K562 (cell line): Measurements from ENCODE around the gene SBF1. TPM values are rescaled to one million over a fixed set of nuclear protein-coding genes. Genes with fewer than 3 reads are reported as not detected.
A peak's percentile ranks its signal among the peaks of the same experiment; 100 is the strongest.

Source experiments
- ATAC-seq: fragments of 200-7000 bp; cut with Tn5 transposase; 3 replicates; pipeline ENCODE4 v1.9.1; 2020; ENCODE audit warnings: moderate library complexity
- BruUV-seq: library from RNA; stranded (reverse); fragments of 400-500 nt; replicated peaks from 2 replicates; lab custom pipeline; 2021; lab: Mats Ljungman, UMichigan
- CTCF ChIA-PET: fragments of 300-600 bp; formaldehyde crosslinking; extraction: SDS; loops from one replicate; lab custom pipeline; 2021; ENCODE audit warnings: low intra/inter-chr PET ratio; lab: Yijun Ruan, JAX
- POLR2A ChIA-PET: fragments of 300-600, 350-650 bp; sonication (Branson Sonifier 250); formaldehyde crosslinking; extraction: SDS; loops from one replicate; lab custom pipeline; 2021; ENCODE audit warnings: antibody characterized with exemption, inconsistent platforms; lab: Yijun Ruan, JAX
- DNase-seq, 4 experiments: peaks; one replicate each; pipeline versions ENCODE4 v3.0.0 to v3.0.0-alpha.2; 2011 to 2018; ENCODE audit warnings: low spot score in 3 of 4, mixed read lengths in 3 of 4; ENCODE audit errors: extremely low read depth in 1 of 4
- FAIRE-seq: peaks from 2 replicates; lab custom pipeline; 2011; peaks lifted over from hg19 to GRCh38; lab: Jason Lieb, UNC
- H2AFZ ChIP-seq: 2 replicates; pipeline ENCODE4 v1.6.0; 2011; ENCODE audit warnings: low read depth, low read length, control low read depth, inconsistent platforms
- H3K27ac ChIP-seq: fragments of 200-600 bp; 3 replicates; pipeline ENCODE4 v1.8.0; 2011; ENCODE audit warnings: low read depth, mild to moderate bottlenecking, control low read depth, inconsistent platforms, low read length, moderate library complexity, mixed read lengths; ENCODE audit errors: extremely low read depth
- H3K27me3 ChIP-seq, 2 experiments: fragments of 300-600 bp in 1 of 2; 2 replicates in 1 of 2; 3 replicates in 1 of 2; pipeline versions ENCODE4 v1.6.0 to v1.8.0; 2011; ENCODE audit warnings: inconsistent platforms in 2 of 2, low read length in 2 of 2, mild to moderate bottlenecking in 1 of 2, mixed read lengths in 1 of 2, moderate library complexity in 1 of 2; ENCODE audit not compliant: control insufficient read depth in 2 of 2, insufficient read depth in 2 of 2
- H3K36me3 ChIP-seq: fragments of 300-600 bp; 3 replicates; pipeline ENCODE4 v1.8.0; 2011; ENCODE audit warnings: mild to moderate bottlenecking, low read length, inconsistent platforms; ENCODE audit not compliant: control insufficient read depth, insufficient read depth
- H3K4me1 ChIP-seq, 2 experiments: fragments of 200-600 bp in 1 of 2; replicated peaks in 1 of 2; 2 replicates in 1 of 2; 3 replicates in 1 of 2; pipeline versions ENCODE4 v1.5.1 to v1.8.0; 2011; ENCODE audit warnings: inconsistent platforms in 2 of 2, low read length in 2 of 2, mild to moderate bottlenecking in 1 of 2, mixed read lengths in 1 of 2, moderate library complexity in 1 of 2; ENCODE audit not compliant: control insufficient read depth in 2 of 2, insufficient read depth in 2 of 2
- H3K4me2 ChIP-seq: 2 replicates; pipeline ENCODE4 v1.6.1; 2011; ENCODE audit warnings: low read length, control low read depth, inconsistent platforms, mixed read lengths; ENCODE audit not compliant: insufficient read depth
- H3K4me3 ChIP-seq: fragments of 200-600 bp; sonication (generic), shearing (Covaris generic); 2 replicates; pipeline ENCODE4 v1.5.1; 2016; ENCODE audit warnings: control low read depth, inconsistent platforms
- H3K79me2 ChIP-seq: fragments of 200-600 bp; 3 replicates; pipeline ENCODE4 v1.8.0; 2011; ENCODE audit warnings: low read length, inconsistent platforms; ENCODE audit not compliant: control insufficient read depth, insufficient read depth
- H3K9ac ChIP-seq, 2 experiments: 2 replicates each; pipeline versions ENCODE4 v1.6.0 to v1.6.1; 2011; ENCODE audit warnings: low read depth in 2 of 2, low read length in 2 of 2, control low read depth in 1 of 2, inconsistent platforms in 1 of 2, mild to moderate bottlenecking in 1 of 2, mixed read lengths in 1 of 2; ENCODE audit not compliant: insufficient read depth in 1 of 2
- H3K9me1 ChIP-seq: one replicate; pipeline ENCODE4 v1.6.0; 2011; ENCODE audit warnings: inconsistent platforms, mild to moderate bottlenecking, low read length, moderate library complexity; ENCODE audit not compliant: control insufficient read depth, insufficient read depth
- H3K9me3 ChIP-seq: replicated peaks from 2 replicates; pipeline ENCODE4 v1.5.1; 2011; ENCODE audit warnings: low read depth, low read length, inconsistent platforms; ENCODE audit not compliant: control insufficient read depth, insufficient read depth
- H4K20me1 ChIP-seq: replicated peaks from 2 replicates; pipeline ENCODE4 v1.6.1; 2011; ENCODE audit warnings: low read length, inconsistent platforms, mixed read lengths; ENCODE audit not compliant: control insufficient read depth, insufficient read depth
- ATF1 ChIP-seq, 2 experiments: fragments of 450-650 bp in 1 of 2; IDR thresholded peaks; 2 replicates each; pipeline ENCODE4 v1.6.1; 2016; ENCODE audit warnings: missing compliant biosample characterization in 1 of 2, missing genetic modification characterization in 1 of 2
- GABPB2 ChIP-seq: fragments of 250-450 bp; sonication (Bioruptor Pico); conservative IDR thresholded peaks from 2 replicates; pipeline ENCODE4 v1.5.1; 2021; ENCODE audit warnings: mild to moderate bottlenecking
- HMG20A ChIP-seq: fragments of 450-650 bp; formaldehyde crosslinking; conservative IDR thresholded peaks from 2 replicates; pipeline ENCODE4 v1.4.0; 2020; ENCODE audit warnings: mild to moderate bottlenecking, mixed read lengths
- KAT8 ChIP-seq: fragments of 450-650 bp; IDR thresholded peaks from 2 replicates; pipeline ENCODE4 v1.6.1; 2016; ENCODE audit warnings: low read depth, mild to moderate bottlenecking
- POLR2G ChIP-seq: fragments of 200-400 bp; formaldehyde crosslinking; IDR thresholded peaks from 2 replicates; pipeline ENCODE4 v1.6.1; 2017; ENCODE audit warnings: low read depth, mild to moderate bottlenecking, antibody characterized with exemption, low read length, moderate library complexity
- SNRNP70 ChIP-seq: fragments of 200-400 bp; formaldehyde crosslinking; optimal IDR thresholded peaks from 2 replicates; pipeline ENCODE3; 2017; ENCODE audit warnings: low read depth, low read length
- ZBTB1 ChIP-seq: sonication (generic); formaldehyde crosslinking; IDR thresholded peaks from 2 replicates; pipeline ENCODE4 v1.8.1; 2023; ENCODE audit warnings: missing genetic modification reagents, low read depth, mild to moderate bottlenecking, borderline replicate concordance
- ZBTB2 ChIP-seq: fragments of 450-650 bp; IDR thresholded peaks from 2 replicates; pipeline ENCODE4 v1.6.1; 2016; ENCODE audit warnings: antibody characterized with exemption
- ZNF134 ChIP-seq: fragments of 250-450 bp; sonication (Bioruptor Pico); conservative IDR thresholded peaks from 2 replicates; pipeline ENCODE4 v1.4.0; 2020
- WGBS: fragments of 100-300 bp; shearing (Covaris generic); methylation state at CpG from one replicate; pipeline ENCODE4 v1.1.6; 2016; ENCODE audit warnings: low coverage, mixed read lengths; ENCODE audit not compliant: insufficient coverage; ENCODE audit errors: missing lambda C conversion rate; 5-methylcytosine and 5-hydroxymethylcytosine counted together
- in situ Hi-C: fragments of 300-500 bp; cut with MboI; formaldehyde crosslinking; loops from 4 replicates; pipeline ENCODE4 v1.15.0; 2018; ENCODE audit warnings: inconsistent platforms, mixed read lengths
- intact Hi-C: fragments of 100-400 bp; cut with micrococcal nuclease; formaldehyde crosslinking; loops from 2 replicates; pipeline ENCODE4 v1.14.2; 2022
- polyA plus RNA-seq, 8 experiments: library from polyadenylated mRNA; depleted of rRNA in 4 of 8; stranded (reverse) in 5 of 8; unstranded in 3 of 8; fragments of >200 nt; fragmentation: Nextera tagmentation in 2 of 8; fragmentation: Illumina TruSeq in 1 of 8; extraction: Ambion mirVana in 2 of 8; extraction: Trizol in 1 of 8; gene quantifications; 2 replicates each; pipeline versions ENCODE4 v1.2.1 to v1.2.3, GENCODE V29; 2011 to 2014; ENCODE audit warnings: inconsistent platforms in 1 of 8, missing spikeins in 1 of 8
- total RNA-seq, 7 experiments: library from RNA; depleted of rRNA in 6 of 7; stranded (reverse); fragments of >200 nt in 6 of 7; fragmentation: Illumina TruSeq in 2 of 7; extraction: Trizol in 2 of 7; gene quantifications; 2 replicates each; pipeline versions ENCODE4 v1.2.1 to v1.2.3, GENCODE V29; 2011 to 2021; ENCODE audit warnings: low replicate concordance in 1 of 7

SBF1 gene
- total and polyA plus RNA-seq, 9 of the 15 experiments (the other 6 are each of a cell fraction or from before 2014, with no cell fraction given) = 0.44 to 50.4 (median 11.4) TPM

GRCh38 chr22:50439871-50440331 is 34.9 kb downstream of the SBF1 start:
- H3K4me2 ChIP-seq = no peak overlapping the region
- peak; percentile 21; the same call in 1 of the 2 replicates for TF ChIP-seq POLR2G
- no peak for TF ChIP-seq ZNF134 (CRISPR knock-in tag)
- peaks cover 0 to 18% of the 10 kb centered on the region in 2 experiments; a peak in 2 of 5 replicates for H3K4me1 ChIP-seq
- CTCF ChIA-PET = no interaction called here
- H3K36me3 ChIP-seq = peaks cover 65% of the 10 kb centered on the region; the same call in 1 of the 3 replicates
- H3K4me3 ChIP-seq = no peak overlapping the region
- BruUV-seq = no TSS peak
- 100% methylated on average over 2 of the region's 10 CpGs for WGBS
- no peaks in the 10 kb centered on the region for H3K79me2 ChIP-seq
- POLR2A ChIA-PET = interaction anchor here (1.7 kb wide), 1 partner anchor 11 kb away, joined by 5 read pairs; no protein-coding TSS in a partner anchor
- in situ Hi-C loops = no loop called here
- no peaks in the 10 kb centered on the region for H3K27me3 ChIP-seq
- H2AFZ ChIP-seq = no peak overlapping the region
- H3K9me1 ChIP-seq = no peaks in the 10 kb centered on the region
- FAIRE-seq (no peak), ATAC-seq (no peak), DNase-seq (no peak)
- no peak overlapping the region for H3K27ac ChIP-seq
- no peaks in the 10 kb centered on the region for H3K9me3 ChIP-seq
- H3K9ac ChIP-seq = no peak overlapping the region
- intact Hi-C loops = no loop called here
- H4K20me1 ChIP-seq = no peaks in the 10 kb centered on the region

- FAIRE-seq (no peak), DNase-seq (no peak), ATAC-seq (no peak)
- Histone ChIP-seq H3K4me3 (no peak overlapping the region), H3K27ac (no peak overlapping the region), H3K9ac (no peak overlapping the region), H3K9me3 (no peaks in the 10 kb centered on the region), H3K27me3 (no peaks in the 10 kb centered on the region), H3K4me2 (no peak overlapping the region), H4K20me1 (no peaks in the 10 kb centered on the region), H2AFZ (no peak overlapping the region), H3K79me2 (no peaks in the 10 kb centered on the region), H3K36me3 (peaks cover 61% of the 10 kb centered on the region; the same call in 1 of the 3 replicates), H3K4me1 (peaks cover 0 to 17% of the 10 kb centered on the region in 2 experiments; a peak in 2 of 5 replicates), H3K9me1 (no peaks in the 10 kb centered on the region)
- 90% methylated on average over 7 of the region's 17 CpGs for WGBS
- ChIA-PET CTCF (no interaction called here), POLR2A (interaction anchor here (0.6 to 1.7 kb wide), 2 partner anchors 11 to 625 kb away, joined by 3 to 5 read pairs; no protein-coding TSS in a partner anchor)
- no TSS peak for BruUV-seq
- intact Hi-C loops (no loop called here), in situ Hi-C loops (no loop called here)
- TF ChIP-seq ZBTB2 = no peak
- TF ChIP-seq SNRNP70 = no peak
- no peak for TF ChIP-seq GABPB2 (CRISPR knock-in tag)
- TF ChIP-seq KAT8 = no peak
- no peak for TF ChIP-seq ZBTB1 (CRISPR knock-in tag)
- TF ChIP-seq POLR2G = peak; percentile 46; the same call in 1 of the 2 replicates
- no peak for TF ChIP-seq HMG20A
- TF ChIP-seq ATF1 (CRISPR knock-in tag; IDR thresholded peaks at IDR 0.05) = no peak
- TF ChIP-seq ATF1 (tag; IDR thresholded peaks at IDR 0.05) = no peak
Measured at GRCh38 chr22:50439314-50439870, 35.4 kb downstream of the SBF1 start.
